Mesenchymal stem cell (in vitro differentiated cells and primary cell): ENCODE data around the gene ATG2B.
"Not testable (repeated sequence)": the region's sequence is repeated elsewhere in the genome, so short reads cannot be mapped to it uniquely, and the experiment has no call there.

ENCODE experiments used
- DNase-seq: peaks from one replicate; pipeline ENCODE4 v3.0.0-alpha.2; 2013
- H2AFZ ChIP-seq: one replicate; pipeline ENCODE4 v1.6.1; 2013; ENCODE audit warnings: low read depth, mild to moderate bottlenecking, control low read depth, inconsistent platforms, low read length, moderate library complexity
- H2AK5ac ChIP-seq: 2 replicates; pipeline ENCODE4 v1.6.1; 2013; ENCODE audit warnings: low read length, moderate library complexity, mild to moderate bottlenecking, inconsistent platforms; ENCODE audit not compliant: severe bottlenecking
- H2BK120ac ChIP-seq: one replicate; pipeline ENCODE4 v1.6.1; 2013; ENCODE audit warnings: low read depth, mild to moderate bottlenecking, inconsistent platforms, low read length, moderate library complexity
- H2BK12ac ChIP-seq, 2 experiments: one replicate each; pipeline ENCODE4 v1.6.1; 2013; ENCODE audit warnings: inconsistent platforms in 2 of 2, low read length in 2 of 2, mild to moderate bottlenecking in 2 of 2, moderate library complexity in 2 of 2, control low read depth in 1 of 2
- H2BK15ac ChIP-seq: one replicate; pipeline ENCODE4 v1.6.1; 2013; ENCODE audit warnings: mild to moderate bottlenecking, low read depth, inconsistent platforms; ENCODE audit not compliant: poor library complexity, severe bottlenecking
- H2BK5ac ChIP-seq: 2 replicates; pipeline ENCODE4 v1.6.1; 2013; ENCODE audit warnings: low read depth, mild to moderate bottlenecking, low read length, control low read depth, inconsistent platforms; ENCODE audit not compliant: poor library complexity, severe bottlenecking
- H3K14ac ChIP-seq, 2 experiments: one replicate each; pipeline ENCODE4 v1.6.1; 2013; ENCODE audit warnings: inconsistent platforms in 2 of 2, low read length in 2 of 2, control low read depth in 1 of 2, mild to moderate bottlenecking in 1 of 2, moderate library complexity in 1 of 2
- H3K18ac ChIP-seq, 2 experiments: one replicate each; pipeline ENCODE4 v1.6.1; 2013; ENCODE audit warnings: inconsistent platforms in 2 of 2, low read length in 2 of 2, control low read depth in 1 of 2, low read depth in 1 of 2, mild to moderate bottlenecking in 1 of 2
- H3K23ac ChIP-seq, 2 experiments: one replicate each; pipeline ENCODE4 v1.6.1; 2013; ENCODE audit warnings: inconsistent platforms in 2 of 2, low read length in 2 of 2, mild to moderate bottlenecking in 2 of 2, moderate library complexity in 2 of 2, control low read depth in 1 of 2
- H3K27ac ChIP-seq: 2 replicates; pipeline ENCODE4 v1.5.1; 2013; ENCODE audit warnings: mild to moderate bottlenecking, moderate library complexity, low read length, control low read depth, inconsistent platforms; ENCODE audit not compliant: poor library complexity, severe bottlenecking
- H3K27me3 ChIP-seq, 2 experiments: 2 replicates each; pipeline versions ENCODE4 v1.6.1 to v1.7.0; 2013; ENCODE audit warnings: low read length in 2 of 2, mild to moderate bottlenecking in 2 of 2, moderate library complexity in 2 of 2, control low read depth in 1 of 2, inconsistent platforms in 1 of 2; ENCODE audit not compliant: control insufficient read depth in 1 of 2, insufficient read depth in 1 of 2
- H3K36me3 ChIP-seq, 2 experiments: 2 replicates each; pipeline versions ENCODE4 v1.6.1 to v1.7.0; 2013; ENCODE audit warnings: low read length in 2 of 2, control low read depth in 1 of 2, inconsistent platforms in 1 of 2, low read depth in 1 of 2, mild to moderate bottlenecking in 1 of 2; ENCODE audit not compliant: insufficient read depth in 2 of 2, control insufficient read depth in 1 of 2
- H3K4ac ChIP-seq, 2 experiments: one replicate each; pipeline ENCODE4 v1.6.1; 2013; ENCODE audit warnings: inconsistent platforms in 2 of 2, low read length in 2 of 2, mild to moderate bottlenecking in 2 of 2, moderate library complexity in 2 of 2, control low read depth in 1 of 2, low read depth in 1 of 2
- H3K4me1 ChIP-seq: 2 replicates; pipeline ENCODE4 v1.6.1; 2013; ENCODE audit warnings: low read depth, low read length, control low read depth; ENCODE audit not compliant: control insufficient read depth, insufficient read depth
- H3K4me2 ChIP-seq: 2 replicates; pipeline ENCODE4 v1.6.1; 2013; ENCODE audit warnings: low read length, mild to moderate bottlenecking, inconsistent platforms; ENCODE audit not compliant: poor library complexity, severe bottlenecking
- H3K4me3 ChIP-seq, 2 experiments: 2 replicates each; pipeline versions ENCODE4 v1.5.1 to v1.7.0; 2013; ENCODE audit warnings: low read length in 2 of 2, mild to moderate bottlenecking in 2 of 2, control low read depth in 1 of 2, low read depth in 1 of 2; ENCODE audit not compliant: insufficient read depth in 1 of 2
- H3K79me1 ChIP-seq: replicated peaks from 2 replicates; pipeline ENCODE4 v1.6.1; 2013; ENCODE audit warnings: mild to moderate bottlenecking, control low read depth, low read length, inconsistent platforms; ENCODE audit not compliant: poor library complexity, severe bottlenecking
- H3K9ac ChIP-seq: 2 replicates; pipeline ENCODE4 v1.7.0; 2013; ENCODE audit warnings: mild to moderate bottlenecking, low read length, moderate library complexity
- H3K9me3 ChIP-seq: 2 replicates; pipeline ENCODE4 v1.7.0; 2013; ENCODE audit warnings: mild to moderate bottlenecking, low read length; ENCODE audit not compliant: control insufficient read depth
- H4K8ac ChIP-seq: one replicate; pipeline ENCODE4 v1.6.1; 2013; ENCODE audit warnings: inconsistent platforms, mild to moderate bottlenecking, low read length, moderate library complexity
- H4K91ac ChIP-seq: one replicate; pipeline ENCODE4 v1.6.1; 2013; ENCODE audit warnings: mild to moderate bottlenecking, low read length, inconsistent platforms
- WGBS: methylation state at CpG from one replicate; pipeline ENCODE4 v1.1.7; 2013; ENCODE audit warnings: mixed read lengths; 5-methylcytosine and 5-hydroxymethylcytosine counted together

Gene ATG2B

DNA sequence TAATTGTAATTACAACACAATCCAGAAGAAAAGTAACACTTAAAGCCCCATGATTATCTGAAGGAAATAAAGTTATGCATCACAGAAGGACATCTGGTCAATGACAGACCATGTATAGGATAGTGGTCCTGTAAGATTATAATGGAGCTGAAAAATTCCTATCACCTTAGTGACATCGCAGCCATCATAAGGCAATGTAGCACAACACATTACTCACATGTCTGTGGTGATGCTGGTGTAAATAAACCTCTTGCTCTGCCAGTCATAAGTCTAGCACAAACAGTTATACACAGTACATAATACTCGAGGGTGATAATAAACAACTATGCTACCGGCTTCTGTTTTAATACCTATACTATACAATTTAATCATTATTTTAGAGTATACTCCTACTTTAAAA, 11.2 kb downstream of the ATG2B start:
- no peaks in the 10 kb centered on the region for H3K36me3 ChIP-seq
- H3K4me3 ChIP-seq, result no peak overlapping the region
- no peak overlapping the region for H3K14ac ChIP-seq
- no peak overlapping the region for H2BK120ac ChIP-seq
- WGBS, result no CpG with 5 or more reads among the region's 3 CpGs
- H3K4me2 ChIP-seq, result no peak overlapping the region
- no peak overlapping the region for H3K4ac ChIP-seq
- no peaks in the 10 kb centered on the region for H3K27me3 ChIP-seq
- no peak overlapping the region for H2BK5ac ChIP-seq
- peaks cover 3% of the 10 kb centered on the region for H3K4me1 ChIP-seq
- no peak overlapping the region for H3K23ac ChIP-seq
- H4K91ac ChIP-seq, result no peak overlapping the region
- H3K79me1 ChIP-seq, result peaks cover 22% of the 10 kb centered on the region
- no peak overlapping the region for H2BK12ac ChIP-seq
- H2AK5ac ChIP-seq, result no peak overlapping the region
- H2BK15ac ChIP-seq, result no peak overlapping the region
- no peak overlapping the region for H3K18ac ChIP-seq
- peak; percentile 66 for DNase-seq
- no peak overlapping the region for H3K27ac ChIP-seq
- no peak overlapping the region for H3K9ac ChIP-seq
- H2AFZ ChIP-seq, result no peak overlapping the region
- H3K9me3 ChIP-seq, result no peaks in the 10 kb centered on the region
- H4K8ac ChIP-seq, result no peak overlapping the region

DNA sequence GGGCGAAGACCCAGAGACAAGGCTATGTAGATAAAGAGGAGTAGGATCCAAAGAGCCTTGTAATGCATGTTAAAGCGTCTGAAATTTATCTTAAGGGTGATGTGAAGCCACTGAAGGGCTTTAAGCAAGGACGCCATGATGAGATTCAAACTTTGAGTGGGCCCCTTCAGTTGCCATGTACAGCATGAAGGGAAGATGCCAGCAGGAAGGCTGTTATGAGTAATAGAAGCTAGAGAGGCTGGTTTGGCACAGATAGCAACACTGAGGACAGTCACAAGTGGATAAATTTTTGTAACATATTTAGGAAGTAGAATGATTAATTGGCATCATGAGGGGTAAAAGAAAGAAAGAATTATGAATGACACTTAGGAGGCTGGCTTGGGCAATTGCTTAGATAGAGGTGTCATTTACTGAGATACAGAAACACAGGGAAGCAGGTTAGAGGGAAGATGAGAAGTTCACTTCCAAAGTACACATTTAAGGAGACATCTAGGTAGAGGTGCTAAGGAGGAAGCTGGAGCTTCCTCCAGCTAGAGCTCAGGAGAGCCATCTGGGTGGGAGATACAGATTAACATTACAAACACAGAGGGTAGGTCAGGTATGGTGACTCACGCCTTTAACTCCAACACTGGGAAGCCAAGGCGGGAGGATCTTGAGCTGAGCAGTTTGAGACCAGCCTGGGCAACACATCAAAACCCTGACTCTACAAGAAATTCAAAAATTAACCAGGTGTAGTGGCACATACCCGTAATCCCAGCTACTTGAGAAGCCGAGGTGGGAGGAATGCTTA, 13.7 kb downstream of the ATG2B start:
- no peak overlapping the region for H4K91ac ChIP-seq
- H2AK5ac ChIP-seq, result no peak overlapping the region
- H2BK5ac ChIP-seq, result no peak overlapping the region
- H3K27me3 ChIP-seq, result no peaks in the 10 kb centered on the region
- H3K36me3 ChIP-seq, result no peaks in the 10 kb centered on the region
- no peak for DNase-seq
- no peak overlapping the region for H3K27ac ChIP-seq
- H3K4me2 ChIP-seq, result no peak overlapping the region
- no peak overlapping the region for H3K18ac ChIP-seq
- peaks cover 3% of the 10 kb centered on the region for H3K4me1 ChIP-seq
- H2BK120ac ChIP-seq, result no peak overlapping the region
- H3K4ac ChIP-seq, result no peak overlapping the region
- H3K4me3 ChIP-seq, result no peak overlapping the region
- WGBS, result 91% methylated on average over 7 of the region's 7 CpGs
- no peak overlapping the region for H3K23ac ChIP-seq
- peaks cover 22% of the 10 kb centered on the region for H3K79me1 ChIP-seq
- no peak overlapping the region for H2BK15ac ChIP-seq
- no peak overlapping the region for H3K14ac ChIP-seq
- H3K9ac ChIP-seq, result no peak overlapping the region
- H4K8ac ChIP-seq, result no peak overlapping the region
- no peak overlapping the region for H2BK12ac ChIP-seq
- no peaks in the 10 kb centered on the region for H3K9me3 ChIP-seq
- H2AFZ ChIP-seq, result no peak overlapping the region

GRCh38 chr14:96347957-96348356, 15.2 kb downstream of the ATG2B start:
- peaks cover 17% of the 10 kb centered on the region for H3K79me1 ChIP-seq
- not testable (repeated sequence) for H4K8ac ChIP-seq, H2BK12ac ChIP-seq, H3K4me2 ChIP-seq, H3K27me3 ChIP-seq, H3K9ac ChIP-seq, H2BK15ac ChIP-seq, H3K9me3 ChIP-seq, H3K18ac ChIP-seq, H3K27ac ChIP-seq, H2BK5ac ChIP-seq, H3K4me3 ChIP-seq, H2AFZ ChIP-seq, H3K4ac ChIP-seq, H2BK120ac ChIP-seq, H4K91ac ChIP-seq, H2AK5ac ChIP-seq, H3K36me3 ChIP-seq, H3K23ac ChIP-seq, H3K4me1 ChIP-seq, DNase-seq, H3K14ac ChIP-seq
- 100% methylated on average over 2 of the region's 2 CpGs for WGBS

DNA sequence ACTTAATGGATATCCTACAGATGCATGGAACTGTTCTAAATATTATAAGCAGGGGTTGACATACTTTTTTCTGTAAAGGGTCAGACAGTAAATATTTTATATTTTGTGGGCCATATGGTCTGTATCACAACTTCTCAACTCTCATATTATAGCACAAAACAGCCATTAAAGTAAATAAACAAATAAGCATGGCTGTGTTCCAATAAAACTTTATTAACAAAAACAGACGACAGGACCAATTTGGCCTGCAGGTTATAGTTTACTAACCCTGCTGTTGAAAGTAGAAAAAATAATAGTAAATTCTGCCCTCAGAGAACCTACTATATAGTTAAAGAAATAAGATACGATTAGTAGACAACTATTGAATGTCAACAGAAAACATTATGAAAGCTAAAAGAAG, 17.5 kb downstream of the ATG2B start:
- WGBS, result no CpG with 5 or more reads among the region's 2 CpGs
- no peak overlapping the region for H2BK12ac ChIP-seq

More for the DNA sequence above, 17.5 kb downstream of the ATG2B start:
- no peak overlapping the region for H4K8ac ChIP-seq
- peaks cover 3% of the 10 kb centered on the region for H3K4me1 ChIP-seq
- no peak overlapping the region for H4K91ac ChIP-seq
- H3K4ac ChIP-seq, result no peak overlapping the region
- H3K23ac ChIP-seq, result no peak overlapping the region
- no peak overlapping the region for H3K27ac ChIP-seq
- no peak overlapping the region for H2BK15ac ChIP-seq
- H3K4me3 ChIP-seq, result no peak overlapping the region
- no peak overlapping the region for H2AFZ ChIP-seq
- no peak overlapping the region for H2BK120ac ChIP-seq
- no peak overlapping the region for H3K14ac ChIP-seq
- H3K9ac ChIP-seq, result no peak overlapping the region
- H3K4me2 ChIP-seq, result no peak overlapping the region
- no peak for DNase-seq
- no peaks in the 10 kb centered on the region for H3K9me3 ChIP-seq
- H2AK5ac ChIP-seq, result no peak overlapping the region
- H3K27me3 ChIP-seq, result no peaks in the 10 kb centered on the region
- peaks cover 1 to 9% of the 10 kb centered on the region in 2 experiments for H3K36me3 ChIP-seq
- H3K79me1 ChIP-seq, result peaks cover 13% of the 10 kb centered on the region
- no peak overlapping the region for H2BK5ac ChIP-seq
- no peak overlapping the region for H3K18ac ChIP-seq
